Measurements from ENCODE around the gene ARAP1. TPM values are rescaled to one million over a fixed set of nuclear protein-coding genes. Genes with fewer than 3 reads are reported as not detected.

Gene ARAP1
- total RNA-seq, 2 experiments from 2014 or later: 69.9 to 76.6 TPM

DNA sequence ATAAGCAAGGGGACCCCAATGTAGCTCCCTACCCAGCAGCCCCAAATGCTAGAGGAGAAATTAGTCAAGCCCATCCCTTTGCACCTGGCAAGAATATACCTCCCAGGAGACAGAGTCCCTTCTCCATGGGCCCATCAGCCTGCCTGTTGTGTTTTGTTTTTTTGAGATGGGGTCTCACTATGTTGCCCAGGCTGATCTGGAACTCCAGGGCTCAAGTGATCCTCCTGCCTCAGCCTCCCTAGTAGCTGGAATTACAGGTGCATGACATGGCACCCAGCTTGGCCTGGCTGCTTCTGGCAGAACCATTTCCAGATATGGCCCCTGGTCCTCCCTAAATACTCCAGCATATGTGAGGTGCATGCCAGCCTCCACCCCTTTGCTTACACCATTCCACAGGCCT, 100.1 kb downstream of the ARAP1 start:
- no peak for DNase-seq
- no peaks in the 10 kb centered on the region for H3K4me1 Mint-ChIP-seq
- H3K4me3 Mint-ChIP-seq: no peak overlapping the region
- H3K9me3 Mint-ChIP-seq (ENCODE audit: low read depth): no peaks in the 10 kb centered on the region
- intact Hi-C loops (cut with DNase I, micrococcal nuclease): no loop called here
- H3K27me3 Mint-ChIP-seq: no peaks in the 10 kb centered on the region
- H3K27ac Mint-ChIP-seq: no peak overlapping the region
- no peak for ATAC-seq
- no peaks in the 10 kb centered on the region for H3K36me3 Mint-ChIP-seq (ENCODE audit: low read depth)
- CTCF ChIA-PET: interaction anchor here (0.5 to 1.2 kb wide), 5 partner anchors 9 to 567 kb away, joined by 3 to 5 read pairs (median 3); no protein-coding TSS in a partner anchor
- POLR2A ChIA-PET: no interaction called here

DNA sequence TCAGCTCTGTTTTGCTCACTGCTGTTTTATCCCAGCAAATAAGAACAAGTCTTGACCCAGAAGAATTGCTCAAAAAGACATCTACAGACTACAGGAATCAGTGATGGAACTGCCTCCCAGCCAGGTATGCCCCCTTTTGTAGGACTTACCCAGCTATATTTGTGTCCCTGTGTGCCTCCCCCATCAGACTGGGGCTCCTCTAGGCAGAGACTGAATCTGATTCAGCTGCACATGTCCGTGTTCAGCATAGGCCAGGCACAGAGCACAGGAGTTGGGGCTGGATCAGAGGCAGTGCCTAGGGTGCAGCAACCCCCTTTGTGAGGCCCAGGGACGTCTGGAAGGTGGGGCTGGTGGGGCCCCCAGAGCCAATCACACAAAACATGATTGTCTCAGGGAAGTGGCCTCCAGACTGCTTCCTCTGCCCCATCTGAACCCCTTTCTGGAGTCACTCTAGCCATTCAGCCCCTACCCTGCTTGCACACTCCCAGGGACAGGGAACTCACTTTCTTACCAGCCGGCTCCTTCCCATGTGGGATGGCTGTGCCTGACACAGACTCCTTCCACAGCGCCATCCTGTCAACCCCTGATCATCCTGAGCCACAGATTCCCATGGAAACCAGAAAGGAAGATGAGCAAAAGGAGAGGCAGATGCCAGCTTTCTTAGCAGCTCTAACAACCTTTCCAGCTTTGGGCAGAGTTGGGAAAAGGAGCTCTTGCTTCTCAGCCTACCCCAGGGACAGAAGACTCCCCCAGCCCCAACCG, 102.8 kb downstream of the ARAP1 start:
- no peaks in the 10 kb centered on the region for H3K9me3 Mint-ChIP-seq (ENCODE audit: low read depth)
- no peaks in the 10 kb centered on the region for H3K36me3 Mint-ChIP-seq (ENCODE audit: low read depth)
- intact Hi-C loops (cut with DNase I, micrococcal nuclease): no loop called here
- DNase-seq (no peak), ATAC-seq (no peak)
- H3K4me1 Mint-ChIP-seq: no peaks in the 10 kb centered on the region
- ChIA-PET POLR2A (no interaction called here), CTCF (no interaction called here)
- no peaks in the 10 kb centered on the region for H3K27me3 Mint-ChIP-seq
- H3K4me3 Mint-ChIP-seq: no peak overlapping the region
- no peak overlapping the region for H3K27ac Mint-ChIP-seq

DNA sequence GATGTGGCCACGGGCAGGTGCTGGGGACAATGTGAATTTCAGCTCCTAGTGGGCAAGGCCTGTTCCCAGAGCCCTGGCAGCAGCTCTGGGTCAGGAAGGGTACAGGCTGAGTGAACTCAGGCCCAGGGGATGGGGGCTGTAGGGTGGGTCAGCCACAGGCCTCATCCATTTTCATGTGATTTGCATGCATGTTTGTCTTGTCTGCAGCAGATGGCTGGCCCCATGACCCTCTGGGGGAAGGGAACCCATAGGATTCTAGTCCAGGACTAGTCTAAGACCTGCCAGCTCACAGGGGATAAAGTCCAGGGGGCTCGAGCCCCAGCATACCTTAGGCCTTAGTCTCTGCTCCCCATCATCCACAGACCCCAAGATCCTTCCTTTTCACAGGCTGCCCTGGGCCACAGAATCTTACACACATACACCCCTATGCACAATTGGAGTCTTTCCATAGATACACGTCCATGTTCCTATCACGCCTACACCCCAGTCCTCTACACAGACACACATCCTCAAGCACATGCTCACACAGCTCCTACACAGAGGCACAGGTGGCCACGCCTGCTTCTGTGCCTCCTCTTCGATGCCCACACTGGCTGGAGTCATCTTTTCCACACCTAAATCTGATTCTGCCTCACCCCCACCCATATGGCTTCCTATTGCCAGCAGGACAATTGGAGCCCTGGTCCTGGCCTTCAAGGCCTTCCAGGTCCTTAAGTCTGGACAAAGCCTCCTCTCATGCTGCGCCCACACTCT, 103.6 kb downstream of the ARAP1 start:
- intact Hi-C loops (cut with DNase I, micrococcal nuclease): no loop called here
- Mint-ChIP-seq H3K9me3 (ENCODE audit: low read depth) (no peaks in the 10 kb centered on the region), H3K27ac (no peak overlapping the region), H3K27me3 (peaks cover 4% of the 10 kb centered on the region), H3K4me1 (no peaks in the 10 kb centered on the region), H3K36me3 (ENCODE audit: low read depth) (no peaks in the 10 kb centered on the region), H3K4me3 (no peak overlapping the region)
- POLR2A ChIA-PET: no interaction called here
- CTCF ChIA-PET: no interaction called here
- ATAC-seq: no peak
- no peak for DNase-seq

DNA sequence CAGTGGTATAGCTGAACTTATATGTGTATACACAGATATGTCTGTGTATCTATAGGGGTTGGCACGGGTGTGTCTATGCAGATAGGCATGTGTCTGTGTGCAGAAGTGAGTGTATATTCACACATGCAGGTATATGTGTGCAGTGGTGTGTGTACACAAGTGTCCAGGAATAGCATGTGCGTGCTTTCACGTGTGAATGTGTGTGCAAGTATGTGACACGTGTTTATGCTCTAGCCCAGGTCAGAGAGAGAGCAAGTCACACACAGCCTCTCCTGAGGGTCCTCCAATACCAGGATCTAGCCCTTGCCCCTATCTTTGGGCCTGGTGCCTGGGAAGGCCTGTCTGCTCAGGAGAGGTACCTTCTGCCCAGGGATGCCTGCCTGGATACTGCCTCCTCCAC, 104.3 kb downstream of the ARAP1 start:
- H3K9me3 Mint-ChIP-seq (ENCODE audit: low read depth): no peaks in the 10 kb centered on the region
- H3K4me1 Mint-ChIP-seq: no peaks in the 10 kb centered on the region
- intact Hi-C loops (cut with DNase I, micrococcal nuclease): no loop called here
- H3K36me3 Mint-ChIP-seq (ENCODE audit: low read depth): no peaks in the 10 kb centered on the region
- peaks cover 4% of the 10 kb centered on the region for H3K27me3 Mint-ChIP-seq
- ATAC-seq (no peak), DNase-seq (no peak)
- H3K4me3 Mint-ChIP-seq: no peak overlapping the region
- ChIA-PET POLR2A (no interaction called here), CTCF (no interaction called here)
- no peak overlapping the region for H3K27ac Mint-ChIP-seq

DNA sequence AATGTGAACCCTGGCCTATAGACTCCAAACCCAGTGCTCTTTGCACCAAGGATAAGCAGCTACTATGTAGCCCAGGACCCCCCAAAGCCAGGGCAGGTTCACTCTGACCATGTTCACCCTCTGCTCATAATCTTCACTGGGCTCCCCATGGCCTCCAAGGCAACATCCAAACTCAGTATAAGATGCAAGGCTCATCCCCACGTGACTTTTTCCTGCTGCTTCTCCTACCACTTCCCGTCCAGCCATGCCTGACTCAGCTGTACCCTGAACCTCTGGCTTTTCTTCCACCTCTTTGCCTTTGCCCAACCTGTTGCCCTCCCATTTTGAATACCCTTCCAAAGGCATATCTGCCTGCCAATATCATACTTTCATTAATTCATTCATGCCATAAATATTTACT, 105.7 kb downstream of the ARAP1 start:
- H3K4me1 Mint-ChIP-seq: no peaks in the 10 kb centered on the region
- H3K27me3 Mint-ChIP-seq: peaks cover 4% of the 10 kb centered on the region
- H3K9me3 Mint-ChIP-seq (ENCODE audit: low read depth): no peaks in the 10 kb centered on the region
- ATAC-seq (no peak), DNase-seq (no peak)
- intact Hi-C loops (cut with DNase I, micrococcal nuclease): no loop called here
- H3K27ac Mint-ChIP-seq: no peak overlapping the region
- H3K36me3 Mint-ChIP-seq (ENCODE audit: low read depth): no peaks in the 10 kb centered on the region
- CTCF ChIA-PET: interaction anchor here (0.5 to 1.4 kb wide), 6 partner anchors 11 to 290 kb away, joined by 3 to 4 read pairs (median 3); no protein-coding TSS in a partner anchor
- POLR2A ChIA-PET: no interaction called here
- H3K4me3 Mint-ChIP-seq: no peak overlapping the region

DNA sequence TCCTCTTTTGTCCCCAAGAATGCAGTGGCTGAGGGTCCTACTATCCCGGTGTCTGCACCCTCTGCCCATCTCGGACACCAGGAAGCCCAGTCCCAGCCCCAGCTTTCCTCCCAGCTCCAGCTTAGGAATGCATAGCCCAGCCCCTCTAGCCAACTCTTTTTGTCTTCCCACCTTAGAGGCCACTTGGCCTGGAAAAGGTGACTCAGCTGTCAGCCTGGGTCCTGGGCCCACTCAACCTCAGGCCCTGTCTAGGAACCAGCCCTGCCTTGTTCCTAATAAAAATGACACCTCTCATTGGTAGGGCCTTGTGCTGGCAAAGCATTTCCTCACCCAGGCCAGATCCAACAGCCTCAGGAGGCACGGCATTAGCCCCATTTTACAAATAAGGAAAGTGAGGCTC, 106.2 kb downstream of the ARAP1 start:
- H3K9me3 Mint-ChIP-seq (ENCODE audit: low read depth): no peaks in the 10 kb centered on the region
- ATAC-seq: no peak
- no peak overlapping the region for H3K4me3 Mint-ChIP-seq
- no peaks in the 10 kb centered on the region for H3K4me1 Mint-ChIP-seq
- intact Hi-C loops (cut with DNase I, micrococcal nuclease): no loop called here
- DNase-seq: no peak
- POLR2A ChIA-PET: no interaction called here
- no peaks in the 10 kb centered on the region for H3K36me3 Mint-ChIP-seq (ENCODE audit: low read depth)
- CTCF ChIA-PET: interaction anchor here (0.5 to 1.4 kb wide), 8 partner anchors 10 to 1219 kb away, joined by 3 to 5 read pairs (median 3); no protein-coding TSS in a partner anchor
- peaks cover 4% of the 10 kb centered on the region for H3K27me3 Mint-ChIP-seq
- no peak overlapping the region for H3K27ac Mint-ChIP-seq

DNA sequence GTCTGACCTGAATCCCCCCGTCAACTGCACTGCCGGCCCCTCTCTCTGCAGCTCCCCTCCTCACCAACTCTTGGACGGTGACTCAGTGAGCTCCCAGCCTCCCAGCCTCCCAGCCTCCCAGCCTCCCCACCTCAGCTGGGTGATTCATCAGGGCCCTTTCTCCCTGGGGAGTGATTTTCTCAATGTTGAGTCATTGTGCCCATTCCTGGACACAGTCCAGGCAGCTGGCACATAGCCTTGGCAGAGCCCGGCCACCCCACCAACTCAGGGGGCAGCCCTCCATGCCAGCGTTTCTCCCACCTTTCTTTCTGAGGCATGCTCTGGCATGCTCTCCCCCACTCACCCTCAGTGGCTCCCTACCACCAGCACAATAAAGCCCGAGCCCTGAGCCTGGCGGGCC, 108.7 kb downstream of the ARAP1 start:
- POLR2A ChIA-PET: no interaction called here
- CTCF ChIA-PET: interaction anchor here (0.7 to 2.6 kb wide), 13 partner anchors 9 to 233 kb away, joined by 3 to 10 read pairs (median 4); no protein-coding TSS in a partner anchor
- H3K27ac Mint-ChIP-seq: no peak overlapping the region
- intact Hi-C loops (cut with DNase I, micrococcal nuclease): loop anchor here (1.0 to 2.0 kb wide), 5 partner anchors 39 to 172 kb away; no protein-coding TSS in a partner anchor
- DNase-seq: no peak
- ATAC-seq: no peak
- H3K27me3 Mint-ChIP-seq: peaks cover 4% of the 10 kb centered on the region
- H3K9me3 Mint-ChIP-seq (ENCODE audit: low read depth): no peaks in the 10 kb centered on the region
- H3K4me1 Mint-ChIP-seq: no peaks in the 10 kb centered on the region
- H3K36me3 Mint-ChIP-seq (ENCODE audit: low read depth): no peaks in the 10 kb centered on the region
- H3K4me3 Mint-ChIP-seq: peak overlapping the region; percentile 22

DNA sequence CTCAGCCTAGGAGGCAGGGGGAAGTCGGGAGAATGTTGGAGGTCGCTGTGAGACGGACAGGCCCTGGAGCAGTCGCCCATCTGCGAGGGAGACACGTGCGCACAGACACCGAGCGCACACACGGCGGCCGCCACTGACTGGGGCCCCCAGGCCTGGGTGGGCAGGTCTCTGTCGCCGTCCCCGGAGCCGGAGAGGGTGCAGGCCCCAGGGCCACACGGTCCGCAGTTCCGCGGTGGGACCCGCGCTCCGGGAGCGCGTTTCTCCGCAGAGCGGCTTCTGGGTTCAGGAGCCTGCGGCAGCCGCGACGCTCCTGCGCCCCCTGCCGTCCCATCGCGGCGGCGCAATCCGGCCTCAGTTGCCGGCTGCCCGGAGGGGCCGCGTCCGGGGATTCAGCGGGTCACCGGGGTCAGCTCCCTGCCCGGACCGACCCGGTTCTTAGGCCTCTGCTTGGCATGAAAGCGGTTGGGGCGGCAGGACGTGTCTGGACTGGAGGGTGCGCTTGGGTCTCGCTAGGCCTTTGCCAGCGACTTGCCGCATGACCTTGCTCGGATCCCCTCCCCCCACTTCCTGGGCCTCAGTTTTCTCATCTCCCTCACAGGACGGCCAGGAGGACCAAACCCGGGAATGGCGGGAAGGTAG, 109.2 kb downstream of the ARAP1 start:
- H3K4me1 Mint-ChIP-seq: no peaks in the 10 kb centered on the region
- H3K36me3 Mint-ChIP-seq (ENCODE audit: low read depth): no peaks in the 10 kb centered on the region
- ChIA-PET POLR2A (no interaction called here), CTCF (interaction anchor here (0.7 to 2.6 kb wide), 13 partner anchors 9 to 232 kb away, joined by 3 to 10 read pairs (median 4); no protein-coding TSS in a partner anchor)
- no peaks in the 10 kb centered on the region for H3K9me3 Mint-ChIP-seq (ENCODE audit: low read depth)
- intact Hi-C loops (cut with DNase I, micrococcal nuclease): loop anchor here (1.0 to 2.0 kb wide), 5 partner anchors 40 to 172 kb away; no protein-coding TSS in a partner anchor
- no peak overlapping the region for H3K27ac Mint-ChIP-seq
- peaks cover 4% of the 10 kb centered on the region for H3K27me3 Mint-ChIP-seq
- no peak overlapping the region for H3K4me3 Mint-ChIP-seq
- ATAC-seq (peak; percentile 88), DNase-seq (peak; percentile 79)

DNA sequence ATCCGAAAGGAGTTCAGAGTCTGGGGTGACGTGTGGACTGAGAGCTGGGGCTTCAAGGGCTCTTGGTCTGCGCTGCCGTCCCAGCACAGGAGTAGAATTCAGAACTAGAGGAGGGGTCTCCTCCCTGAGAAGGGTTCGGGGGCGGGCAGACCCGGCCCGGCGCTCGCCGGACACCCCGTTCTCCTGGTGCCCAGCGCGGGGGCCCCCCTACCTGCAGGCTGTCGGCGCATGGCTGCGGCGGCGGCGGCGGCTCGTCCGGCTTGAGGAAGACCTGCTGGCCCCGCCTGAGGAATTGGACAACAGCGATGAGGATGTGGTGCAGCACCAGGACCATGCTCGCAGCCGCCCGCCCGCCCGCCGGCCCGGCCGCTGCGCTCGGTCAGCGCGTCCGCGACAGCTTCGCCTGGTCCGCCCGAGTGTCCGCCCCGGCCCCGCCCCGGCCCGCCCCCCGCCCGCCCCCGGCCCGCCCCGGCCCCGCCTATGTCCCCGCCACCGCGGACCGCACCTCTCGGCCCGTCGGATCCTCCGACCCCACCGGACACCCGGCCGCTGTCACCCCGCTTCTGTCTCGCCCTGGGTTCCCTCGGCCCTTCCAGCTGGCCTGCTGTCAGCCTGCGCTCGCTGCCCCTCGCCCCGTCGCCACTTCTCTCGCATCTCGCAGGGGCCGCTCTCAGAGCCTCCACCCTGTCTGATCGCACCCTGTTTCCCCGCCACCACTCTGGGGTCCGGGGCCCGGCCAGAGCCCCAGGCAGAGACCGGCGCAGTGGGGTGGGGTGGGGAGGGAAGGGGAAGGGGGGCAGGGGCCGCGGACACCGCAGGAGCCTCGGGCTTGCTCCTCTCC, 109.9 kb downstream of the ARAP1 start:
- POLR2A ChIA-PET: no interaction called here
- Mint-ChIP-seq H3K27me3 (peaks cover 4% of the 10 kb centered on the region), H3K9me3 (ENCODE audit: low read depth) (no peaks in the 10 kb centered on the region), H3K27ac (no peak overlapping the region), H3K36me3 (ENCODE audit: low read depth) (no peaks in the 10 kb centered on the region), H3K4me1 (no peaks in the 10 kb centered on the region), H3K4me3 (peak overlapping the region; percentile 34)
- DNase-seq (peak; percentile 28), ATAC-seq (peak; percentile 28)
- CTCF ChIA-PET: interaction anchor here (0.6 to 2.6 kb wide), 9 partner anchors 27 to 222 kb away, joined by 3 to 10 read pairs (median 4); no protein-coding TSS in a partner anchor
- intact Hi-C loops (cut with DNase I, micrococcal nuclease): loop anchor here in 1 of 2 experiments (2.0 kb wide), 1 partner anchor 41 kb away; no protein-coding TSS in a partner anchor

DNA sequence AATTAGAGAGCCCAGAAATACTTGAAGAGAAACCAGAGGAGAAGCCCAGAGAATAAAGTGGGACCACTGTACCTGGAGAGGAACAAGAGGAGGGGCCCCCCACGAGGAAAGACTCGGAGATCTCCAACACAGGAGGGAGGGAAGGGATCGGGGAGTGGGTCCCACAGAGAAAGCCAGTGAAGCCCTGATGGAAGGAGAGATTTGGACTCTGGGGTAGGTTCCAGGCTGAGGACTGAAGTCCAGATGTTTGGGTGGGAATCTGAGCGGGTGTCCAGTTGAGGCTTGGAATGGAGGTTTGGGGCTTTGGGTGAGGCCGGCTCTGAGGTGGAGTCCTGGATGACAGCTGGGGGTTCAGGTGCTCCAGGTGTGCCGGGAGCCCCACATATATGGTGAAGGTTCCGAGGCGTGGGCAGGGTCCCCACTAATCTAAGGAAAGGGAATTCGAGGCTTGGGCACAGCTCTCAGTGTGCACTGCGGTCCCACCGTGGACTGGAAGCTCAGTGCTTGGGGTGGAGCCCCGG, 110.6 kb downstream of the ARAP1 start:
- Mint-ChIP-seq H3K27ac (no peak overlapping the region), H3K4me3 (no peak overlapping the region), H3K36me3 (ENCODE audit: low read depth) (no peaks in the 10 kb centered on the region), H3K27me3 (peaks cover 4% of the 10 kb centered on the region), H3K4me1 (no peaks in the 10 kb centered on the region), H3K9me3 (ENCODE audit: low read depth) (no peaks in the 10 kb centered on the region)
- intact Hi-C loops (cut with DNase I, micrococcal nuclease): loop anchor here in 1 of 2 experiments (2.0 kb wide), 1 partner anchor 41 kb away; no protein-coding TSS in a partner anchor
- CTCF ChIA-PET: interaction anchor here (0.6 to 1.9 kb wide), 3 partner anchors 54 to 222 kb away, joined by 3 to 7 read pairs (median 4); no protein-coding TSS in a partner anchor
- DNase-seq (no peak), ATAC-seq (no peak)
- POLR2A ChIA-PET: no interaction called here

Data from activated CD4-positive, alpha-beta T cell treated with anti-CD3 and anti-CD28 coated beads for 36 hours (primary cell).